Ovary (tissue), 9 donors: ENCODE measurements around the gene DENND1A. TPM values are rescaled to one million over a fixed set of nuclear protein-coding genes. Genes with fewer than 3 reads are reported as not detected.

ENCODE experiments used
- DNase-seq, 5 donors: peaks; one replicate each; pipeline ENCODE4 v3.0.0-alpha.2; 2019 to 2020
- H3K27ac ChIP-seq, 2 donors: fragments of 200-600 bp; one replicate each; pipeline versions ENCODE4 v1.5.1 to v1.8.0; 2019 to 2022
- H3K27me3 ChIP-seq: fragments of 200-600 bp; one replicate; pipeline ENCODE4 v1.8.0; 2022
- H3K36me3 ChIP-seq: fragments of 200-600 bp; sonication (generic); one replicate; pipeline ENCODE4 v1.5.1; 2019
- H3K4me1 ChIP-seq: one replicate; pipeline ENCODE4 v1.8.1; 2013; ENCODE audit warnings: mild to moderate bottlenecking, moderate library complexity; ENCODE audit not compliant: insufficient read depth
- H3K4me3 ChIP-seq: fragments of 200-600 bp; sonication (generic); one replicate; pipeline ENCODE4 v1.5.1; 2017
- H3K9me3 ChIP-seq, 2 donors: fragments of 200-600 bp in 1 of 2; sonication (generic) in 1 of 2; one replicate each; pipeline versions ENCODE4 v1.5.1 to v1.8.1; 2013 to 2019; ENCODE audit warnings: mild to moderate bottlenecking in 1 of 2, moderate library complexity in 1 of 2
- CTCF ChIP-seq, 3 donors: fragments of 450-650 bp in 2 of 3; fragments of 200-600 bp in 1 of 3; IDR thresholded peaks; one replicate each; pipeline versions ENCODE4 v1.5.1 to v1.8.0; 2016 to 2022; ENCODE audit warnings: antibody characterized with exemption in 3 of 3, mild to moderate bottlenecking in 1 of 3
- EP300 ChIP-seq: sonication (generic); formaldehyde crosslinking; IDR thresholded peaks from one replicate; pipeline ENCODE4 v1.6.1; 2017; ENCODE audit warnings: antibody characterized with exemption
- POLR2A ChIP-seq: fragments of 450-650 bp; IDR thresholded peaks from one replicate; pipeline ENCODE4 v1.6.1; 2017; ENCODE audit warnings: antibody characterized with exemption, mild to moderate bottlenecking, moderate library complexity
- WGBS, 3 donors: extraction: QIAGEN DNeasy Blood & Tissue Kit in 1 of 3; methylation state at CpG; one replicate each; pipeline versions ENCODE4 v1.1.5 to v1.1.7; 2013 to 2017; 5-methylcytosine and 5-hydroxymethylcytosine counted together
- intact Hi-C, 4 donors: fragments of 100-400 bp; cut with DNase I; formaldehyde crosslinking; loops; one replicate each; pipeline versions ENCODE4 v1.11.0 to v1.15.1; 2022 to 2023
- polyA plus RNA-seq, 2 donors: library from polyadenylated mRNA; stranded (reverse); fragments of 200-250 nt in 1 of 2; fragments of 350-450 nt in 1 of 2; fragmentation: Illumina TruSeq in 1 of 2; extraction: RNeasy Lipid Tissue Mini Kit (QIAGEN cat#74804) in 1 of 2; gene quantifications; one replicate each; pipeline ENCODE4 v1.2.3, GENCODE V29; 2013 to 2014
- total RNA-seq, 7 donors: library from RNA; depleted of rRNA in 2 of 7; stranded (reverse); fragments of >200 nt in 2 of 7; fragmentation: NEBNext Ultra II Directional in 3 of 7; extraction: Animal tissue kit (Norgen Biotek cat#: 25700) in 3 of 7; gene quantifications; one replicate each; pipeline versions ENCODE4 v1.1.0 to v1.2.4, GENCODE V29; 2016 to 2023
- donor health status: DM: no; HTN: no; CAD: no; lungs with moderate emphysema.
- donor health status: DM: no; HTN: no; CAD: no.
- donor health status: Bipolar disorder and iron deficiency.
- donor health status: DM: yes; HTN: yes; CAD: no.
- donor health status: DM: no; HTN: no; CAD: no.
- donor health status: DM: yes; HTN: yes; CAD: no.

DENND1A gene
- total and polyA plus RNA-seq, 9 donors: 10.4 to 24.5 (median 17.1) TPM

DNA sequence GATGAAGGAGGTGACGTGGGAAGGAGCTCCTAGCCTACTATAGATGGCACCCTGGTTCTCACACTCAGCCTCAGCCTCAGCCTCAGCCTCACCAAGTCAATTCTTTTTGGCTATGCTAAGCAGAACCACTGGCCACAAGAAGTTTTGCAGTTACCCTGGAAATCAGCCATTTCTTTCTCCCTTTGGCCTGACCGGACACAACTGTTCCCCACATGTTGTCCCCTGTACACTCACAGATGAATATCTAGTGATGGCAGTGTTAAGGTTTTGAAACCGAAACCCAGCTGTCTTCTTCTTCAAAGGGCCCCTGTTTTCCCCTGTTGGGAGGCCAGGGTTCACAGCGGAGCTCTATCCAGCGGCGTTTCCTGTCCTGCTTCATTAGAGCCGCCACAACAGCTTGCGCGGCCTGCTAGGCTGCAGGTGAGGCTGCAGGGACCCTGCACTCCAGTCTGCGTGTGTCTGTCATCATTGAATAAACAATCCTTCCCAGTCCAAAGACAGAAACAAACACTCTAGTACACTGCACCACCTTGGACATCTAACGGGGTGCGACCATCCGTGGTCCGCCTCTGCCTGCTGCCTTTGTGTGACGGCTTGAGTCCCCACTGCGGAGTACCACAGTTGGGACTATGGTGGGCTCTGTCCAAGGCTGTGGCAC lies 250.5 kb downstream of the DENND1A start:
- Histone ChIP-seq H3K4me1 (no peaks in the 10 kb centered on the region), H3K27ac (no peak overlapping the region), H3K4me3 (no peak overlapping the region), H3K36me3 (no peaks in the 10 kb centered on the region), H3K27me3 (no peaks in the 10 kb centered on the region), H3K9me3 (no peaks in the 10 kb centered on the region)
- TF ChIP-seq EP300: no peak
- intact Hi-C loops: no loop called here
- 91 to 96% (median 95%) methylated on average over 16 of the region's 16 CpGs for WGBS, 3 donors
- no peak for DNase-seq

DNA sequence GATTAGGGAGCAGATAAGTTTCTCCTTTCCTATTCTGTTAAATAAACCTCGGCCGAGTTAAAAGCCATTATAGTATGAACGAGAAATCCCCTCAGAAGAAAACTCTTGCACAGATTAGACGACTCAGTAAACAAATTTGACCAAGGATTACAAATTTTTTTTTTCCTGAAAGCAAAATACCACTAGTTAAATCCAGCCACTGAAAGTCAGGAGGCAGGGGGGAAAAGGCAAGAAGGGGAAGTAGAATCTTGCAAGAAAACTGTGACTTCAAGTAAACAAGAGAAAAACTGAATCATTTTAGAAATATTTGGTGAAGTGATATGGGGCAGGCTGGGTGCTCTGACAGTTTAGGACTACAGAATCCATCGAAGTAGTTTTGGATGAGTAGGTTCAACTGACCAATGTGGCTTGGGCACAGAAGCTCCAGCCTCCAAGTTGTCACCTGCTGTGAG lies 251.0 kb downstream of the DENND1A start:
- intact Hi-C loops: no loop called here
- no peak overlapping the region for H3K4me3 ChIP-seq
- whole genome bisulfite sequencing, 3 donors: 18 to 37% (median 33%) methylated on average over 5 of the region's 5 CpGs

GRCh38 chr9:123678038-123678877 lies 251.7 kb downstream of the DENND1A start:
- WGBS, 3 donors: 84 to 90% (median 84%) methylated on average over 15 of the region's 15 CpGs
- intact Hi-C loops: no loop called here
- Histone ChIP-seq H3K27ac (no peak overlapping the region), H3K4me1 (no peaks in the 10 kb centered on the region), H3K27me3 (no peaks in the 10 kb centered on the region), H3K9me3 (no peaks in the 10 kb centered on the region), H3K36me3 (no peaks in the 10 kb centered on the region), H3K4me3 (no peak overlapping the region)
- no peak for TF ChIP-seq CTCF (IDR thresholded peaks at IDR 0.05)
- no peak for TF ChIP-seq EP300
- no peak for TF ChIP-seq POLR2A
- DNase-seq: no peak

More for the DNA sequence above, 251.0 kb downstream of the DENND1A start:
- Histone ChIP-seq H3K27ac (no peak overlapping the region), H3K36me3 (no peaks in the 10 kb centered on the region), H3K9me3 (no peaks in the 10 kb centered on the region), H3K27me3 (no peaks in the 10 kb centered on the region), H3K4me1 (no peaks in the 10 kb centered on the region)
- TF ChIP-seq POLR2A (no peak), CTCF (IDR thresholded peaks at IDR 0.05) (no peak), EP300 (no peak)
- no peak for DNase-seq

DNA sequence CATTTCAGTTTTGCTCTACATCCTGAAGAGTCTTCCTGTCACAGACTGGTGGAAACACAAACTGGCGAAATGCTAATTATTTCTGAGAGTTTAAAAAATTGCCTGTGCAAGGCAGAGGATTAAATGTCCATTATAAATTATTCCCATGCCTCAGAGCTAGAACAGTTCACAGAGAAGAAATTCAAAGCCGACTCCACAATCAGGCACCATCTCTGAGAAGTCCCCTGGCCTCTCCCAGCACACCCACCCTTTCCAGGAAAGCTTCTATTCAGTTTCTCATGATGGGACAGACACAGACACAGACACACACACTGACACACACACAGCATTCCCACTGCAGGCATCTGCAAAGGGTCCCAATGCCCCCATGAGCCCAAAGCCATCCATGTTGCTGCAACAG lies 253.1 kb downstream of the DENND1A start:
- Histone ChIP-seq H3K27ac (no peak overlapping the region), H3K9me3 (no peaks in the 10 kb centered on the region), H3K36me3 (no peaks in the 10 kb centered on the region), H3K4me3 (no peak overlapping the region), H3K4me1 (no peaks in the 10 kb centered on the region), H3K27me3 (no peaks in the 10 kb centered on the region)
- TF ChIP-seq CTCF (IDR thresholded peaks at IDR 0.05) (no peak), EP300 (no peak), POLR2A (no peak)
- intact Hi-C loops: no loop called here
- 93 to 98% (median 97%) methylated on average over 2 of the region's 2 CpGs for WGBS, 3 donors
- DNase-seq: no peak

GRCh38 chr9:123669346-123669745 lies 260.6 kb downstream of the DENND1A start:
- H3K4me3 ChIP-seq: no peak overlapping the region
- H3K27ac ChIP-seq: no peak overlapping the region
- TF ChIP-seq POLR2A (no peak), CTCF (IDR thresholded peaks at IDR 0.05) (no peak), EP300 (no peak)
- DNase-seq: no peak
- intact Hi-C loops: no loop called here
- H3K27me3 ChIP-seq: no peaks in the 10 kb centered on the region
- WGBS, 3 donors: 87 to 98% (median 92%) methylated on average over 3 of the region's 3 CpGs
- H3K4me1 ChIP-seq: no peaks in the 10 kb centered on the region
- no peaks in the 10 kb centered on the region for H3K9me3 ChIP-seq
- H3K36me3 ChIP-seq: no peaks in the 10 kb centered on the region
